ENCODE results near the gene SLC4A9.
A peak's percentile ranks its signal among the peaks of the same experiment; 100 is the strongest.

SLC4A9 gene

GRCh38 chr5:140402258-140403074, 42.5 kb downstream of the SLC4A9 start:
- Histone ChIP-seq H2AFZ (ENCODE audit: low read depth, low read length) (peak overlapping the region; percentile 76), H4K8ac (ENCODE audit: low read length) (peak overlapping the region; percentile 98), H3K4me1 (ENCODE audit: control insufficient read depth, insufficient read depth, low read depth, low read length) (peaks cover 5% of the 10 kb centered on the region), H2BK5ac (ENCODE audit: low read depth, low read length, poor library complexity, severe bottlenecking) (no peak overlapping the region), H2BK120ac (ENCODE audit: low read depth, low read length) (no peak overlapping the region), H3K4ac (ENCODE audit: low read depth in 1 of 2, low read length in 2 of 2) (peak overlapping the region; percentile 83 to 91), H3K4me3 (ENCODE audit: insufficient read depth in 1 of 2, low read depth in 1 of 2, low read length in 2 of 2) (peak overlapping the region; percentile 88 to 99), H2BK15ac (ENCODE audit: low read depth, poor library complexity, severe bottlenecking) (peak overlapping the region; percentile 94), H2BK12ac (ENCODE audit: low read length in 2 of 2) (peak overlapping the region in 1 of 2 experiments; percentile 54), H4K91ac (ENCODE audit: low read length) (peak overlapping the region; percentile 80), H3K27ac (ENCODE audit: low read length, poor library complexity, severe bottlenecking) (peak overlapping the region; percentile 48), H3K18ac (ENCODE audit: low read depth in 1 of 2, low read length in 2 of 2) (peak overlapping the region; percentile 81 to 91), H3K9ac (ENCODE audit: low read length) (peak overlapping the region; percentile 94), H3K23ac (ENCODE audit: low read length in 2 of 2) (peak overlapping the region in 1 of 2 experiments; percentile 27), H3K27me3 (ENCODE audit: control insufficient read depth in 1 of 2, insufficient read depth in 1 of 2, low read length in 2 of 2) (no peaks in the 10 kb centered on the region), H3K4me2 (ENCODE audit: low read length, poor library complexity, severe bottlenecking) (peak overlapping the region; percentile 94), H3K79me1 (replicated peaks; ENCODE audit: low read length, poor library complexity, severe bottlenecking) (no peaks in the 10 kb centered on the region), H3K14ac (ENCODE audit: low read length in 2 of 2) (peak overlapping the region in 1 of 2 experiments; percentile 94), H3K9me3 (ENCODE audit: control insufficient read depth, low read length) (no peaks in the 10 kb centered on the region), H2AK5ac (ENCODE audit: low read length, severe bottlenecking) (no peak overlapping the region), H3K36me3 (ENCODE audit: control insufficient read depth in 1 of 2, insufficient read depth in 2 of 2, low read depth in 1 of 2, low read length in 2 of 2) (peaks cover 0 to 7% of the 10 kb centered on the region in 2 experiments)
- 9% methylated on average over 35 of the region's 36 CpGs for WGBS
- peak; percentile 73 for DNase-seq

GRCh38 chr5:140403613-140404012, 43.6 kb downstream of the SLC4A9 start:
- DNase-seq, result no peak
- no peak overlapping the region for H3K4me2 ChIP-seq (ENCODE audit: low read length, poor library complexity, severe bottlenecking)
- no peaks in the 10 kb centered on the region for H3K9me3 ChIP-seq (ENCODE audit: control insufficient read depth, low read length)
- H3K36me3 ChIP-seq (ENCODE audit: control insufficient read depth in 1 of 2, insufficient read depth in 2 of 2, low read depth in 1 of 2, low read length in 2 of 2), result peaks cover 0 to 7% of the 10 kb centered on the region in 2 experiments
- no peak overlapping the region for H3K14ac ChIP-seq (ENCODE audit: low read length in 2 of 2)
- peak overlapping the region; percentile 57 for H3K9ac ChIP-seq (ENCODE audit: low read length)
- no peak overlapping the region for H4K8ac ChIP-seq (ENCODE audit: low read length)
- H2BK120ac ChIP-seq (ENCODE audit: low read depth, low read length), result no peak overlapping the region
- no peak overlapping the region for H3K23ac ChIP-seq (ENCODE audit: low read length in 2 of 2)
- H2BK5ac ChIP-seq (ENCODE audit: low read depth, low read length, poor library complexity, severe bottlenecking), result no peak overlapping the region
- 96% methylated on average over 4 of the region's 5 CpGs for WGBS
- peaks cover 6% of the 10 kb centered on the region for H3K4me1 ChIP-seq (ENCODE audit: control insufficient read depth, insufficient read depth, low read depth, low read length)
- H2AK5ac ChIP-seq (ENCODE audit: low read length, severe bottlenecking), result no peak overlapping the region
- no peaks in the 10 kb centered on the region for H3K27me3 ChIP-seq (ENCODE audit: control insufficient read depth in 1 of 2, insufficient read depth in 1 of 2, low read length in 2 of 2)
- H3K4ac ChIP-seq (ENCODE audit: low read depth in 1 of 2, low read length in 2 of 2), result no peak overlapping the region
- H3K27ac ChIP-seq (ENCODE audit: low read length, poor library complexity, severe bottlenecking), result no peak overlapping the region
- no peak overlapping the region for H2BK15ac ChIP-seq (ENCODE audit: low read depth, poor library complexity, severe bottlenecking)
- H3K18ac ChIP-seq (ENCODE audit: low read depth in 1 of 2, low read length in 2 of 2), result no peak overlapping the region
- no peak overlapping the region for H4K91ac ChIP-seq (ENCODE audit: low read length)
- H3K79me1 ChIP-seq (replicated peaks; ENCODE audit: low read length, poor library complexity, severe bottlenecking), result no peaks in the 10 kb centered on the region
- H2BK12ac ChIP-seq (ENCODE audit: low read length in 2 of 2), result no peak overlapping the region
- H3K4me3 ChIP-seq (ENCODE audit: insufficient read depth in 1 of 2, low read depth in 1 of 2, low read length in 2 of 2), result peak overlapping the region in 1 of 2 experiments; percentile 88
- no peak overlapping the region for H2AFZ ChIP-seq (ENCODE audit: low read depth, low read length)

GRCh38 chr5:140408750-140409241, 48.8 kb downstream of the SLC4A9 start:
- no peak overlapping the region for H3K18ac ChIP-seq (ENCODE audit: low read depth in 1 of 2, low read length in 2 of 2)
- no peak overlapping the region for H3K4ac ChIP-seq (ENCODE audit: low read depth in 1 of 2, low read length in 2 of 2)
- 92% methylated on average over 4 of the region's 4 CpGs for WGBS
- H3K9ac ChIP-seq (ENCODE audit: low read length), result no peak overlapping the region
- no peak overlapping the region for H3K27ac ChIP-seq (ENCODE audit: low read length, poor library complexity, severe bottlenecking)
- H3K14ac ChIP-seq (ENCODE audit: low read length in 2 of 2), result no peak overlapping the region
- H2BK5ac ChIP-seq (ENCODE audit: low read depth, low read length, poor library complexity, severe bottlenecking), result no peak overlapping the region
- no peak overlapping the region for H2AK5ac ChIP-seq (ENCODE audit: low read length, severe bottlenecking)
- H2AFZ ChIP-seq (ENCODE audit: low read depth, low read length), result no peak overlapping the region
- peaks cover 5 to 7% of the 10 kb centered on the region in 2 experiments for H3K36me3 ChIP-seq (ENCODE audit: control insufficient read depth in 1 of 2, insufficient read depth in 2 of 2, low read depth in 1 of 2, low read length in 2 of 2)
- no peak overlapping the region for H3K4me2 ChIP-seq (ENCODE audit: low read length, poor library complexity, severe bottlenecking)
- no peak for DNase-seq
- no peak overlapping the region for H4K8ac ChIP-seq (ENCODE audit: low read length)
- H2BK15ac ChIP-seq (ENCODE audit: low read depth, poor library complexity, severe bottlenecking), result no peak overlapping the region
- H4K91ac ChIP-seq (ENCODE audit: low read length), result no peak overlapping the region
- no peaks in the 10 kb centered on the region for H3K9me3 ChIP-seq (ENCODE audit: control insufficient read depth, low read length)
- no peak overlapping the region for H2BK120ac ChIP-seq (ENCODE audit: low read depth, low read length)
- H3K23ac ChIP-seq (ENCODE audit: low read length in 2 of 2), result no peak overlapping the region
- H3K4me1 ChIP-seq (ENCODE audit: control insufficient read depth, insufficient read depth, low read depth, low read length), result peaks cover 2% of the 10 kb centered on the region
- no peaks in the 10 kb centered on the region for H3K27me3 ChIP-seq (ENCODE audit: control insufficient read depth in 1 of 2, insufficient read depth in 1 of 2, low read length in 2 of 2)
- no peak overlapping the region for H3K4me3 ChIP-seq (ENCODE audit: insufficient read depth in 1 of 2, low read depth in 1 of 2, low read length in 2 of 2)
- no peaks in the 10 kb centered on the region for H3K79me1 ChIP-seq (replicated peaks; ENCODE audit: low read length, poor library complexity, severe bottlenecking)
- no peak overlapping the region for H2BK12ac ChIP-seq (ENCODE audit: low read length in 2 of 2)

GRCh38 chr5:140413230-140413629, 53.2 kb downstream of the SLC4A9 start:
- 20% methylated on average over 1 of the region's 1 CpG for WGBS
- Histone ChIP-seq H4K8ac (ENCODE audit: low read length) (no peak overlapping the region), H3K4me2 (ENCODE audit: low read length, poor library complexity, severe bottlenecking) (no peak overlapping the region), H3K14ac (ENCODE audit: low read length in 2 of 2) (no peak overlapping the region), H3K9me3 (ENCODE audit: control insufficient read depth, low read length) (no peaks in the 10 kb centered on the region), H3K27me3 (ENCODE audit: control insufficient read depth in 1 of 2, insufficient read depth in 1 of 2, low read length in 2 of 2) (no peaks in the 10 kb centered on the region), H3K9ac (ENCODE audit: low read length) (no peak overlapping the region), H3K4me1 (ENCODE audit: control insufficient read depth, insufficient read depth, low read depth, low read length) (peaks cover 2% of the 10 kb centered on the region), H2BK12ac (ENCODE audit: low read length in 2 of 2) (no peak overlapping the region), H2AK5ac (ENCODE audit: low read length, severe bottlenecking) (no peak overlapping the region), H3K79me1 (replicated peaks; ENCODE audit: low read length, poor library complexity, severe bottlenecking) (peaks cover 3% of the 10 kb centered on the region), H2AFZ (ENCODE audit: low read depth, low read length) (no peak overlapping the region), H2BK5ac (ENCODE audit: low read depth, low read length, poor library complexity, severe bottlenecking) (no peak overlapping the region), H3K36me3 (ENCODE audit: control insufficient read depth in 1 of 2, insufficient read depth in 2 of 2, low read depth in 1 of 2, low read length in 2 of 2) (peaks cover 0 to 5% of the 10 kb centered on the region in 2 experiments), H4K91ac (ENCODE audit: low read length) (no peak overlapping the region), H3K27ac (ENCODE audit: low read length, poor library complexity, severe bottlenecking) (no peak overlapping the region), H2BK15ac (ENCODE audit: low read depth, poor library complexity, severe bottlenecking) (no peak overlapping the region), H3K4ac (ENCODE audit: low read depth in 1 of 2, low read length in 2 of 2) (no peak overlapping the region), H3K18ac (ENCODE audit: low read depth in 1 of 2, low read length in 2 of 2) (no peak overlapping the region), H3K4me3 (ENCODE audit: insufficient read depth in 1 of 2, low read depth in 1 of 2, low read length in 2 of 2) (no peak overlapping the region), H2BK120ac (ENCODE audit: low read depth, low read length) (no peak overlapping the region), H3K23ac (ENCODE audit: low read length in 2 of 2) (no peak overlapping the region)
- DNase-seq, result no peak

Measured in mesenchymal stem cell (in vitro differentiated cells and primary cell).